GM19043 (cell line): Measurements from ENCODE around the gene TSPEAR.

ENCODE experiments used
- ATAC-seq: cut with Tn5 transposase; IDR thresholded peaks from one replicate; pipeline ENCODE4 v1.9.1; 2021; ENCODE audit warnings: low read depth; ENCODE audit not compliant: unreplicated experiment

Gene TSPEAR

GRCh38 chr21:44499631-44500030, 211.7 kb downstream of the TSPEAR start:
- ATAC-seq, result no peak

DNA sequence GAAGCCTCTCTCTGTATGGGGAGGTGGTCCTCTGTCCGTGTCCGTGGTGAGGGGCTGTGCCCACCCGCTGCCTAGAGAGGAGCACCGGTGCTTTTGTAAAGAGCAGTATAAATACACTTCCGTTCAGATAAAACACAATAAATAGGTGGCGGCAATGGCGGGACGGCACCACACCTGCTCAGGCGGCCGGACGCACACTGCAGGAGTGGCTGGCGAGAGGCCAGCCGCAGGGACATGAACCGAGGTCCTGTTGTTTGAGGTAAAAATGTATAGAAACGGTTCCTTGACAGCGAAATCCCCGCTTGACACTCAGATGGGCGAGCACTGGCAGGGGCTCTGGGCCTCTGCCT, 212.2 kb downstream of the TSPEAR start:
- ATAC-seq, result no peak

GRCh38 chr21:44498280-44499210, 212.8 kb downstream of the TSPEAR start:
- ATAC-seq, result no peak

DNA sequence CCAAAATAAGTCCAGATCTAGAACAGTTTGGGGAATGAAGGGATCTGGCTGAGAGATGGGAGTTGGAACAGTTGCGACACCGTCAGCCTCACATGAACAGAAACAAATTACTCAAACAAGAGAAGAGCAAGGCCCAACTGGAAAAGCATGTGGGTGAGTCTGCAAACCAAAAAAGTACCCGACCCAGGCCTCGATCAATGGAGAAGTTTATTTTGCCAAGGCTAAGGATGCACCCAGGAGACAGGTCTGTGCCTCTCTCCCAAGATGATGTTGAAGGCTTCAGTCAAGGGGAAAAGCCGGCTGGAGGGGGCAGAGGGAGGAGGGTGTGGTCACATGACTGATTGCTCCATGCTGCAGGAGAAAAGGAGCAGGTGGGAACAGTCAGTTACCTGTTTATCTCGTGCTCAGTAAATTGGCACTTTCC, 213.7 kb downstream of the TSPEAR start:
- no peak for ATAC-seq

DNA sequence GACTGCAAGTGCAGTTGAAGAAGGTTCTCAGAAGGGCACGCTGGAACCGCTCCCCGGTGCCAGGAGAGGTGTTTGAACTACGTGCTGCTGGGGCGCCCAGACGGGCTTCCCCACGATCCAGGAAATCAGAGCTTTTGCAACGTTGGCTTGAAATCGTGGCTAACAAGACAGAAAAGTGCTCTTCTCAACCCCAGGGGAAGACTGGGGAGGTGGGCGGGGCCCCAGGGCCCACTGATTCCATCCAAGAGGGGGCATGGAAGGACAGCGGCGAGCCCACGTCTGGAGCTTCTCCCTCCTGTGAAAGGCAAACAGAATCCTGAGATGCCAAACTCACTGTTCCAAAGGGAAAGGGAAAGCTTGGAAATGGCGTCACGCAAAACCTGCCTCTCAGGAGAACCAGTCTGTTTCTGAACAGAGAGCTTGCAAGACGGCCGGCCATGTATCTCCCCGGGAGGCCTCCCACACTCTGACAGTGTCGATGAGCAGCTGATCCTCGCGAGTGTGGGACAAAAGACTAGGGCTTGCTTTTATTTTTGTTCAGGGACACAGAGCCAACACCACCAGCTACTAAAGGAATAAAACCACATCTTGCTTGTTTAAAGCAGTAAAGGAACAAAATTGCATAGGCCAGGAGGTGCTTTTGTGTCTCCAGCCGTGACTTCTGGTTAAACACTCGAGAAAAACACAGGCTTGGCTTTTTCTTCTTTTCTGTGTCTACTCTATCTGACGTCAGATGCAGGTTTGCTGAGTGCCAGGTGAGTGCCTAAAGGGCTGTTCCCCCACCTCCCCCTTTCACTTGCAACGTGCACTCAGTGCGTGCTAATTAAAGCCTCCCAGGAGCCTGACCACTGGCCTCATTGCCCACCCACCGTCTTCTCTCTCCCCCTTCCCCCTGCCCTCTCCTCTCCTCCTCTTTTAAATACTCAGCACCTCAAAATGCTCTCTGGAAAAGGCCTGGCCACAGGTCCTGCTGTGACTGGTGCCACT, 214.5 kb downstream of the TSPEAR start:
- no peak for ATAC-seq

DNA sequence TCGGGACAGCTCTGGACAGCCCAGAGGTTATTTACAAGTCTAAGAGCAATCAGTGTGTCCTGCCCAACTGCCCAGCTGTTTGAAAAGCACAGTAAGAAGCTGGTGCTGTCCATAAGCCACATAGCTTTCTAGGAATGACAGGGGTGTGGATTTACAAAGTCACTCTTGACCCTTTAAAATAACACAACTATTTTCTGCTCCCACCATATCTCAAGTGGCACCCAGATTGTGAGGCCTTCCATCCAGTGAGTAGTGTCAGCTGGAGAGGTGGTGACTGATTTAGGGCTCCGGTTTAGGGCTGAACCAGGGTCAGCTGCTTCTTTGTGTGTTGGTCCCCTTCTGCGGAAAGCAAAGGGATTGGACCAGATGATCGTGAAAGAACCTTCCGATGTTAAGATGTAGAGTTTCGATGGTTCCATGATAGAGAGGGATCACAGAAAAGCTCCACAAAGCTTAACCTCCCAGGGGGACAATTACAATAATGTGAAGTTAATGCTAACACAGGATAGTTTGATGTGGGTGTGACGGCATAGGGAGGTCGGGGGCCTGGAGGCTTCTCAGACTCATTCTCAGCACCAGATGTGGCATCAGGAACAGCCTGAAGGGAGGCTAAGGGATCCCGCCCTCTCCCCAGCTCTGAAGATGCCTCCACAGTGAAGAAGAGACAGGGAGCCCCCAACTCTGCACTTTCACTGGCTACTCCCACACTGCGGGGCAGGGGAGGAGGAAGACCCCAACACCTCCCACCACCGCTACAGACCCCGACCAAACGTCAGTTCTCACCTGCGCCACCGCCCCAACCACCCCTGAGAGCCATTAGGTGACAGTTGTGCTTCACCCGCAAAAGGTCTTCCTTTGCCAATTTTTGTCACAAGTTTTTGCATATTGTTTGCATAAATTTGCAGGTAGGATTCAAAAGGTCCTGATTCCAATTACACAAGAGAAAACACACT, 215.5 kb downstream of the TSPEAR start:
- ATAC-seq, result no peak

GRCh38 chr21:44494956-44495355, 216.4 kb downstream of the TSPEAR start:
- ATAC-seq, result no peak

GRCh38 chr21:44494418-44494817, 217.0 kb downstream of the TSPEAR start:
- ATAC-seq, result no peak

GRCh38 chr21:44492567-44493385, 218.6 kb downstream of the TSPEAR start:
- no peak for ATAC-seq

DNA sequence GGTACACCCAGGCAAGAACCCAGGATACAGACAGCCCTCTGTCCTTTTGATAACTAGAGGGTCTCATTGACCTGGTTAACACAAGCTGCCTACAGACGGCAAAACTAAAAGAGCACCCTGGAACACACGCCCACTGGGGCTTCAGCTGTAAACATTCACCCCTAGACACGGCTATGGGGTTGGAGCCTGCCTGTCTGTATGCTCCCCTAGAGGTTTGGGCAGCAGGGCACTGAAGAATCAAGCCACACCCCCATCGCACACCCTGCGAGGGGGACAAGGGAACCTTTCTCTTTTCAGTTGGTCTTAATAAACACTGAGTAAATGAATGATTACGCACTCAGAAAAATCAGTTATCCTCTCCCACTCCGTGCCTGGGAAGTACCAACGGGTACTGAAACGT, 220.6 kb downstream of the TSPEAR start:
- ATAC-seq, result no peak

DNA sequence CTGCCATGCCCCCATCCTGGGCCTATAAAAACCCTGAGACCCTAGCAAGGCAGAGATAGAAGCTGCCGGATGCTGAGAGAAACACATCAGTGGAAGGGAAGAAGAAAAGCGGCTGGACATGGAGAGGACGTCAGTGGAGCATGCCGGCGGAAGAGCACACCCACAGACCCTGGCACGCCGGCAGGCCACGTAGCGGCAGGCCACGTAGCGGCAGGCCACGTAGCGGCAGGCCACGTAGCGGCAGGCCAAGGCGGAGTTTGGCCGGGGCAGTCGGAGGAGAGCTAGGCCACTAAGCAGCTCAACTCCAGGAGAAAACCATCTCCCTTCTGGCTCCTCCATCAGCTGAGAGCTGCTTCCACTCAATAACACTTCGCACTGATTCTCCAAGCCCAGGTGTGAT, 221.0 kb downstream of the TSPEAR start:
- no peak for ATAC-seq

DNA sequence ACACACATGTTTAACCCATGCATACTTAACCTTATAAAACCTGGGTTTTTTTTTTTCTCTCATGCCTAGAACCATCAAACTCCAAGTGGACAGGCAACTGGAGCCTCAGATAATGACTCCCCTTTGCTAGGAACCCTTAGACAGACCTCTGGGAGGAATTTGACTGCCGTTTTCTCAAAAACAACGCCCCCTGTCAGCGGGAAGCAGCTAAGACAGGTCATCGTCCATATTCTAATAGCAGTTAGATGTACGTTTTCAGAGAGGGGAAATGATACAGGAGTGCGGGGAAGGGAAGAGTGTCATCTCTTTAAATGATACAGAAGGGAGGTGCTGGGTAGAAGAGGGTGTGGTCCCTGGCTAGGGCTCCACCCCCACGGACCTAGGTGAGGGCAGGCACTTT, 221.4 kb downstream of the TSPEAR start:
- ATAC-seq, result no peak

- ATAC-seq, result no peak
These were observed 223.5 kb downstream of the TSPEAR start for GRCh38 chr21:44487831-44488230.

DNA sequence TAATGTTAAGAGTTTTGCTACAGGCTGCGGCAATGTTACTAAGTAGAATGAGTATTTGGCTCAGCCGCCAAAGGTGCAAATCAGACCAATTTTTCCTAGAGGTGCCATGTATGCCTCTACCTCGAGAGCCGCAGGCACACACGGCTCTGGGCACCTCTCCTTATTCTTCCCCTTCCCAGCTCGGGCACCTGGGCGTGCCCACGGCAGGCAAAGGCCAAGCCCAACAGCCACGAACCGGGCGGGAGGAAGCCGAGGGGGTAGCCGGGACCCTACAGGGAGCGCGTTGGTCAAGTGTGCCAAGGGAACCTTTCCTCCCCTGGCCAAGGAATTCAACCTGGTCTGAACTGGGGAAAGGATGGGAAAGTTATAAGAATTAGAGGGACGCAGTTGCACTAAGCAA, 225.1 kb downstream of the TSPEAR start:
- ATAC-seq, result no peak

DNA sequence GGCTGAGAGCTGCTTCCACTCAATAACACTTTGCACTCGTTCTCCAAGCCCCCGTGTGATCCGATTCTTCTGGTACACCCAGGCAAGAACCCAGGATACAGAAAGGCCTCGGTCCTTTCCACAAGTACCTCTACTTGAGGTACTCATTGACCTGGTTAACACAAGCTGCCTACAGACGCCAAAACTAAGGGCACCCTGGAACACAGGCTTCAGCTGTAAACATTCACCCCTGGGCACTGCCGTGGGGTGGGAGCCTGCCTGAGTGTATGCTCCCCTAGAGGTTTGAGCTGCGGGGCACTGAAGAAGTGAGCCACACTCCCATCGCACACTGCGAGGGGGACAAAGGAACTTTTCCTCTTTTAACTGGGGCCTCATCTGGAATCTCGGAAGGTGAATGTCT, 225.6 kb downstream of the TSPEAR start:
- ATAC-seq, result no peak

DNA sequence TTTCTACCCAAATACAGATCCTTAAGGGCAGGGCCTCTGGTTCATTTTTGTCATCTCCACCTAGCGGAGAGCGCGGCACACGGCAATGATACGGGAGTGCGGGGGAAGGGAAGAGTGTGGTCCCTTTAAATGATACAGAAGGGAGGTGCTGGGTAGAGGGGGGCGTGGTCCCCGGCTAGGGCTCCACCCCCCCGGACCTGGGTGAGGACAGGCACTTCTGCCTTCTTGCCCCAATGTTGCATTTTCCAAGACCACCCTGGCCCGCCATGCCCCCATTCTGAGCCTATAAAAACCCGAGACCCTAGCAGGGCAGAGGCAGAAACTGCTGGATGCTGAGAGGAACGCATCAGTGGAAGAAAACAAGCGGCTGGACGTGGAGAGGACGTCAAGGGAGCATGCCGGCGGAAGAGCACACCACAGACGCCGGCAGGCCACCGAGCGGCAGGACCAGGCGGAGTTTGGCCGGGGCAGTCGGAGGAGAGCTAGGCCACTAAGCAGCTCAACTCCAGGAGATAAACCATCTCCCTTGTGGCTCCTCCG, 226.0 kb downstream of the TSPEAR start:
- no peak for ATAC-seq

DNA sequence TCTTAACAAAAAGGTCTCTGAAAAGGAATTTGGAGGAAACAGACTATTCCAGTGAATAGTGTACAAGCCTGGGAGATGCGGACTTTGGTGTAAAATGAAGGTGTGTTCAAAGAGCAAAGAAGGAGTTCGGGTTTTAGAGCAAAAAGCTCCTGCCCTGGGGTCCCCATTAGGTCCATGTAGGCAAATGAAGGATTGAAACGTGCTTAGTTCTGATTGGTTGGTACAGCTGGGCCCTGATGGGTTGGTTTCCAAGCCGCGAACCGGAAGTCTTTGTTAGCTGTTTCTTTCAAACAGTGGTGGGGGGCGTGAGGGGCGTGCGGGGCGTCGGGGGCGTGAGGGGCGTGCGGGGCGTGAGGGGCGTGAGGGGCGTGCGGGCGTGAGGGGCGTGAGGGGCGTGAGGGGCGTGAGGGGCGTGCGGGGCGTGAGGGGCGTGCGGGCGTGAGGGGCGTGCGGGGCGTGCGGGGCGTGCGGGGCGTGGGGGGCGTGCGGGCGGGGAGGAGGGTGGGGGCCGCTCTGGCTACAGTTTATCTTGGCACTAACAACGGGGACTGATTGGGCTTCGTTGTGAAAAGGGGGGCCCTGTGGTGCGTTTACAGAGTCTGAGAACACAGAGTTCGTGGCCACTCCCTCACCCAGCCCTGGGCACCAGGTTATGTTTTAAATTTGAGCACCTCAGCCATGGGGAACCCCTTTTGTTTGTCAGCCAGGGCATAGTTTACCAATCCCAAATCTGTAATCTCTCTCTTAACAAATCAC, 226.7 kb downstream of the TSPEAR start:
- no peak for ATAC-seq
